GM23338 (cell line): ENCODE measurements around the gene MRPL34.

Experiments
- CTCF ChIP-seq, 2 experiments: fragments of 200-600 bp in 1 of 2; sonication (generic) in 1 of 2; conservative IDR thresholded peaks; 2 replicates each; pipeline versions ENCODE4 v1.5.1 to v1.6.1; 2016 to 2017; ENCODE audit warnings: antibody characterized with exemption in 2 of 2, low read depth in 2 of 2, mild to moderate bottlenecking in 2 of 2, moderate library complexity in 1 of 2
- ETS1 ChIP-seq: IDR thresholded peaks from 2 replicates; pipeline ENCODE4 v1.6.1; 2016; ENCODE audit warnings: antibody characterized with exemption
- EZH2 ChIP-seq: fragments of 200-600 bp; sonication (generic); IDR thresholded peaks from one replicate; pipeline ENCODE4 v1.8.0; 2017; ENCODE audit warnings: antibody characterized with exemption, mild to moderate bottlenecking, low read depth; ENCODE audit not compliant: unreplicated experiment
- EZH2phosphoT487 ChIP-seq: fragments of 200-600 bp; sonication (generic); IDR thresholded peaks from one replicate; pipeline ENCODE4 v1.8.1; 2018; ENCODE audit warnings: antibody characterized with exemption; ENCODE audit not compliant: unreplicated experiment
- POLR2AphosphoS5 ChIP-seq: IDR thresholded peaks from 2 replicates; pipeline ENCODE4 v1.6.1; 2016; ENCODE audit warnings: antibody characterized with exemption, low read depth

- TF ChIP-seq POLR2AphosphoS5 (0 out of 2 replicates have a peak, but pooled peaks have one; percentile 20), EZH2 (no peak), CTCF (conservative IDR thresholded peaks at IDR 0.05; ENCODE audit: low read depth in 2 of 2) (no peak), EZH2phosphoT487 (no peak), ETS1 (no peak)
Observed at GRCh38 chr19:17294051-17294891, 11.4 kb upstream of the MRPL34 start.
